Endothelial cell (in vitro differentiated cells): ENCODE data around the gene DESI2. TPM values are rescaled to one million over a fixed set of nuclear protein-coding genes. Genes with fewer than 3 reads are reported as not detected.

Experiments
- DNase-seq: peaks from one replicate; pipeline ENCODE4 v3.0.0; 2021; ENCODE audit warnings: low spot score
- H3K27ac Mint-ChIP-seq: one replicate; pipeline ENCODE4 v1.8.0; 2021; ENCODE audit warnings: mixed read lengths, inconsistent platforms; ENCODE audit not compliant: unreplicated experiment
- H3K27me3 Mint-ChIP-seq: one replicate; pipeline ENCODE4 v1.8.0; 2021; ENCODE audit warnings: mild to moderate bottlenecking, moderate library complexity, mixed read lengths, inconsistent platforms; ENCODE audit not compliant: unreplicated experiment
- H3K36me3 Mint-ChIP-seq: one replicate; pipeline ENCODE4 v1.8.0; 2021; ENCODE audit warnings: mild to moderate bottlenecking, low read depth, mixed read lengths, inconsistent platforms; ENCODE audit not compliant: unreplicated experiment
- H3K4me1 Mint-ChIP-seq: one replicate; pipeline ENCODE4 v1.8.0; 2021; ENCODE audit warnings: mild to moderate bottlenecking, mixed read lengths, inconsistent platforms; ENCODE audit not compliant: unreplicated experiment
- H3K4me3 Mint-ChIP-seq: one replicate; pipeline ENCODE4 v1.8.0; 2021; ENCODE audit warnings: mild to moderate bottlenecking, mixed read lengths, inconsistent platforms; ENCODE audit not compliant: unreplicated experiment
- H3K9me3 Mint-ChIP-seq: one replicate; pipeline ENCODE4 v1.8.0; 2021; ENCODE audit warnings: mixed read lengths, inconsistent platforms; ENCODE audit not compliant: unreplicated experiment
- CTCF ChIP-seq: fragments of 200-600 bp; sonication (generic); IDR thresholded peaks from one replicate; pipeline ENCODE4 v1.5.0; 2021; ENCODE audit warnings: antibody characterized with exemption; ENCODE audit not compliant: unreplicated experiment
- total RNA-seq: library from RNA; stranded (reverse); fragmentation: NEBNext Ultra II Directional; extraction: Animal tissue kit (Norgen Biotek cat#: 25700); gene quantifications from one replicate; pipeline ENCODE4 v1.2.1, GENCODE V29; 2021; ENCODE audit not compliant: unreplicated experiment

DESI2 gene
- total RNA-seq, 1 donor from 2014 or later: 52.5 TPM

DNA sequence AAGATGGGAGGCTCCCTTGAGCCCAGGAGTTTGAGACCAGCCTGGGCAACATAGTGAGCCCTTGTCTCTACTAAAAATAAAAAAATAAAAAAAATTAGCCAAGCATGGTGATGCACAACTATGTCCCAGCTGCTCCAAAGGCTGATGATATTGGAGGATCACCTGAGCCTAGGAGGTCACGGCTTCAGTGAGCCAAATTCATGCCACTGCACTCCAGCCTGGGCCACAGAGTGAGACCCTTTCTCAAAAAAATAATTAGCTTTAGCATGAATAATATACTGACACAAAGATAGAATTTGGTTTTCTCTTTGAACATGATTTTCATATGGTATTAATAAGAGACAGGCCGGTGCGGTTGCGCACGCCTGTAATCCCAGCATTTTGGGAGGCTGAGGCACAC is 88.8 kb downstream of the DESI2 start:
- no peak for TF ChIP-seq CTCF
- no peaks in the 10 kb centered on the region for H3K9me3 Mint-ChIP-seq
- H3K36me3 Mint-ChIP-seq: no peaks in the 10 kb centered on the region
- no peak overlapping the region for H3K4me3 Mint-ChIP-seq
- H3K27me3 Mint-ChIP-seq: no peaks in the 10 kb centered on the region
- H3K4me1 Mint-ChIP-seq: no peaks in the 10 kb centered on the region
- no peak overlapping the region for H3K27ac Mint-ChIP-seq
- no peak for DNase-seq

GRCh38 chr1:244749230-244750016 is 96.5 kb downstream of the DESI2 start:
- Mint-ChIP-seq H3K4me3 (no peak overlapping the region), H3K36me3 (no peaks in the 10 kb centered on the region), H3K27me3 (peaks cover 3% of the 10 kb centered on the region), H3K4me1 (no peaks in the 10 kb centered on the region), H3K9me3 (no peaks in the 10 kb centered on the region), H3K27ac (no peak overlapping the region)
- DNase-seq: no peak
- no peak for TF ChIP-seq CTCF

GRCh38 chr1:244751271-244751895 is 98.5 kb downstream of the DESI2 start:
- Mint-ChIP-seq H3K9me3 (no peaks in the 10 kb centered on the region), H3K27me3 (peaks cover 3% of the 10 kb centered on the region), H3K27ac (no peak overlapping the region), H3K4me1 (no peaks in the 10 kb centered on the region), H3K36me3 (no peaks in the 10 kb centered on the region), H3K4me3 (no peak overlapping the region)
- no peak for TF ChIP-seq CTCF
- no peak for DNase-seq

- DNase-seq: no peak
- Mint-ChIP-seq H3K4me1 (no peaks in the 10 kb centered on the region), H3K9me3 (no peaks in the 10 kb centered on the region), H3K36me3 (no peaks in the 10 kb centered on the region), H3K27me3 (peaks cover 4% of the 10 kb centered on the region), H3K4me3 (no peak overlapping the region), H3K27ac (no peak overlapping the region)
- no peak for TF ChIP-seq CTCF
These were observed 102.7 kb downstream of the DESI2 start for GRCh38 chr1:244755673-244756072.
